ENCODE results near the gene CELSR1. TPM values are rescaled to one million over a fixed set of nuclear protein-coding genes. Genes with fewer than 3 reads are reported as not detected.

CELSR1 gene
- total RNA-seq, 1 donor = 1.6 TPM

GRCh38 chr22:46419754-46420571, 117.5 kb downstream of the CELSR1 start:
- no peaks in the 10 kb centered on the region for H3K4me1 ChIP-seq (ENCODE audit: insufficient read depth, low read length)
- H3K4me3 ChIP-seq (ENCODE audit: low read length) = no peak overlapping the region
- H3K27me3 ChIP-seq (ENCODE audit: insufficient read depth, low read length) = no peaks in the 10 kb centered on the region
- H3K9me3 ChIP-seq (ENCODE audit: low read depth, low read length) = no peaks in the 10 kb centered on the region

DNA sequence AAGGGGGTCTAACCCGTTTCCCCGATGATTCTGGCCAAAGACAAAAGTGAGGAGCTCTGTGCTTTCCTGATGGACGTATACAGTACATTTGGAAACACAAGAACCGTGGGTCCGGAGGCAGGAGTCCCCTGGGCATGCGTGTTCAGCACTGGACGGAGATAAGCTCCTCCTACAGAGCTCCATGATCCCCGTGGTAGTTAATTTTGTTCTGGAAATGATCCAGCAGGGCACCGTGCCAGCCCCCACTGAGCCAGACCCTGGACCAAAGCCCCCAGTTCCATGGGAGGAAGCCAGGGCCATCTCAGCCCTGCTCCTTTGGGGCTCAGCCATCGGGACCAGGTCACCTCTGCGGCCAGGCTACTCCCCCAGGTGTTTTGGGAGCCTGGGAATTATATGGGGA, 118.6 kb downstream of the CELSR1 start:
- Histone ChIP-seq H3K27me3 (ENCODE audit: insufficient read depth, low read length) (no peaks in the 10 kb centered on the region), H3K4me3 (ENCODE audit: low read length) (no peak overlapping the region), H3K4me1 (ENCODE audit: insufficient read depth, low read length) (no peaks in the 10 kb centered on the region), H3K9me3 (ENCODE audit: low read depth, low read length) (no peaks in the 10 kb centered on the region)

- H3K27me3 ChIP-seq (ENCODE audit: insufficient read depth, low read length) = no peaks in the 10 kb centered on the region
- no peaks in the 10 kb centered on the region for H3K4me1 ChIP-seq (ENCODE audit: insufficient read depth, low read length)
- H3K9me3 ChIP-seq (ENCODE audit: low read depth, low read length) = no peaks in the 10 kb centered on the region
- H3K4me3 ChIP-seq (ENCODE audit: low read length) = no peak overlapping the region
These were observed 119.7 kb downstream of the CELSR1 start for GRCh38 chr22:46417769-46418168.

GRCh38 chr22:46416891-46417580, 120.4 kb downstream of the CELSR1 start:
- H3K27me3 ChIP-seq (ENCODE audit: insufficient read depth, low read length) = no peaks in the 10 kb centered on the region

GRCh38 chr22:46416520-46416871, 120.9 kb downstream of the CELSR1 start:
- Histone ChIP-seq H3K27me3 (ENCODE audit: insufficient read depth, low read length) (no peaks in the 10 kb centered on the region), H3K4me3 (ENCODE audit: low read length) (no peak overlapping the region), H3K4me1 (ENCODE audit: insufficient read depth, low read length) (no peaks in the 10 kb centered on the region), H3K9me3 (ENCODE audit: low read depth, low read length) (no peaks in the 10 kb centered on the region)

More at GRCh38 chr22:46416891-46417580, 120.4 kb downstream of the CELSR1 start:
- no peaks in the 10 kb centered on the region for H3K9me3 ChIP-seq (ENCODE audit: low read depth, low read length)
- no peak overlapping the region for H3K4me3 ChIP-seq (ENCODE audit: low read length)
- H3K4me1 ChIP-seq (ENCODE audit: insufficient read depth, low read length) = no peaks in the 10 kb centered on the region

DNA sequence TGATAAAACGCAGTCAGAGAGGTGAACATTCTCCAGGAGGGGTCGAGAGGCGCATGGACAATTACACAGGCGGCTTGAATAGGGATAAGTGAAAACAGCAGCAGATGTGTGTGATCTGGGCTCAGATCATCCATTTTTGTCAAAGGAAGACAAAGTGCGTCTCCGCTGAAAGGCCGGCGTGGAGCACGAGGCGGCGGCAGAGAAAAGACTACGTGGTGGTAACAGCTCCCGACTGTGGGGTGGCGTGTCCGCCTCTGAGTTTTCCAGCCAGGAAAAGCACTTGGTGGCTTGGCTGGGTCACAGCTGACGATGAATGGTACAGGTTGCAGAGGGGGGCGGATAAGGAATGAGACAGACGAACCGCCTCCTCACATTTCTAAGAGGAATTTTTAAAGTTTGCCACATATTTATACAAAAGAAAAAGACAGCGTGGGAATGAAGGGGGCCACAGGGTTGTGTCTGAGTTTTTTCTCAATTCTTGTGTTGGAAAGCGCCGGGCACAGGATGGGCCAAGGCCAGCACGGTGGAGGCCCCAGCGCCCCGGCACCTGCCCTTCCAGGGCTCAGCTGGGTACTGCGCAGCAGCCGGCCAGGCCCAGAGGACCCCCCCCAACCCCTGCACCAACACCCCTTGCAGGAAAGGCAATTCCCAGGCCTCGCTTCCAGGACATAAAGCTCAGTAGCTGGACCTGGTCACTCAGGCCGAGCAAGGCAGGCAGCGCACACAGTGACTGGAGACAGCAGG, 121.5 kb downstream of the CELSR1 start:
- Histone ChIP-seq H3K27me3 (ENCODE audit: insufficient read depth, low read length) (no peaks in the 10 kb centered on the region), H3K4me1 (ENCODE audit: insufficient read depth, low read length) (no peaks in the 10 kb centered on the region), H3K9me3 (ENCODE audit: low read depth, low read length) (no peaks in the 10 kb centered on the region), H3K4me3 (ENCODE audit: low read length) (no peak overlapping the region)

DNA sequence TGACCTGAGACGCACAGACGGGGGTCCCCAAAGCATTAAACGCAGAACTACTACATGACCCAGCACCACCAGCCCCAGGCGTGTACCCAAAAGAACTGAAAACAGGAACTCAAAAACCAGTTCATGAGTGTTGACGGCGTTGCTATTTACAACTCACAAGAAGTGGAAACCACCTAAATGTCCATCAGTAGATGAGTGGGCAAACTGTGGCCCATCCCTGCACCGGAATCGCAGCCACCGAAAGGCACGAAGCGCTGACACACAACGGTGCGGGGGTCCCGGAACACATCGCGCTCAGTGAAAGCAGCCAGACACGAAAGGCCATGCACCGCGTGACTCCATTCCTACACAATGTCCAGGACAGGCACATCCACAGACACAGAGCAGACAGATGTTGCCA, 122.7 kb downstream of the CELSR1 start:
- Histone ChIP-seq H3K27me3 (ENCODE audit: insufficient read depth, low read length) (no peaks in the 10 kb centered on the region), H3K4me1 (ENCODE audit: insufficient read depth, low read length) (no peaks in the 10 kb centered on the region), H3K4me3 (ENCODE audit: low read length) (no peak overlapping the region), H3K9me3 (ENCODE audit: low read depth, low read length) (no peaks in the 10 kb centered on the region)

DNA sequence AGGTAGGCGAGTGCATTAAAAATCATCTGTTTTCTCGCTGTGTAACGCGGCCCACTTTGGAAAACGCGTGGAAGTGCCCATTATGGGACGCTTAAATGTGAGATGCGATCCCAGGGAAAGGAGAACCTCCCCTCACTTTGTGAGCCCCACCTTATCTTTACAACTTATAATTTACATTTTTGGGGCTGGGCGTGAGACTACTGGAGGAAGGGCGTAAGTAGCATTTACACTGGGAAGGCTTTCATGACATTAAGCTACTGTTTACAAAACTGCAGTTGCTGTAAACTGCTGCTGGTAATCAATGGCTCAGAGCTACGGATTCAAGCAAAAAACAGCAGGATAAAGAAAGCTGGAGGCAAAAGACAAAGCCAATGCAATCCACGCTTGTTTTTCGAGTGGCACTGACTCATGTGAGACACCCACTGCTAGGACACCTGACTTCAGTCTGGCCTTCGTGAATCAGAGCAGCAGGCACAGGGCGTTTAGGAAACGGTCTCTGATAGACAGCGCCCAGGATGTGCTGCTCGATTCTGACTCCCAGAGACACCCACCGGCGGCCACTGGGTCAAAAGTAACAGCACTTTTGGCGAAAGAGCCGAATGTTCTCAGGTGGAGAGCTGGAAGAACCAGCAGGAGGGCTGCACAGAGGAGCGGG, 123.6 kb downstream of the CELSR1 start:
- Histone ChIP-seq H3K9me3 (ENCODE audit: low read depth, low read length) (no peaks in the 10 kb centered on the region), H3K4me1 (ENCODE audit: insufficient read depth, low read length) (no peaks in the 10 kb centered on the region), H3K27me3 (ENCODE audit: insufficient read depth, low read length) (no peaks in the 10 kb centered on the region)

GRCh38 chr22:46411347-46411746, 126.1 kb downstream of the CELSR1 start:
- no peaks in the 10 kb centered on the region for H3K4me1 ChIP-seq (ENCODE audit: insufficient read depth, low read length)
- no peaks in the 10 kb centered on the region for H3K9me3 ChIP-seq (ENCODE audit: low read depth, low read length)
- no peaks in the 10 kb centered on the region for H3K27me3 ChIP-seq (ENCODE audit: insufficient read depth, low read length)
- H3K4me3 ChIP-seq (ENCODE audit: low read length) = no peak overlapping the region

More for the DNA sequence above, 123.6 kb downstream of the CELSR1 start:
- H3K4me3 ChIP-seq (ENCODE audit: low read length) = no peak overlapping the region

- no peaks in the 10 kb centered on the region for H3K9me3 ChIP-seq (ENCODE audit: low read depth, low read length)
- no peak overlapping the region for H3K4me3 ChIP-seq (ENCODE audit: low read length)
- H3K4me1 ChIP-seq (ENCODE audit: insufficient read depth, low read length) = no peaks in the 10 kb centered on the region
- H3K27me3 ChIP-seq (ENCODE audit: insufficient read depth, low read length) = no peaks in the 10 kb centered on the region
These were observed 127.1 kb downstream of the CELSR1 start for GRCh38 chr22:46410291-46410808.

- Histone ChIP-seq H3K27me3 (ENCODE audit: insufficient read depth, low read length) (no peaks in the 10 kb centered on the region), H3K4me1 (ENCODE audit: insufficient read depth, low read length) (no peaks in the 10 kb centered on the region), H3K4me3 (ENCODE audit: low read length) (no peak overlapping the region), H3K9me3 (ENCODE audit: low read depth, low read length) (no peaks in the 10 kb centered on the region)
These were observed 127.7 kb downstream of the CELSR1 start for GRCh38 chr22:46409631-46410210.

GRCh38 chr22:46408568-46409506, 128.6 kb downstream of the CELSR1 start:
- H3K4me3 ChIP-seq (ENCODE audit: low read length) = no peak overlapping the region
- no peaks in the 10 kb centered on the region for H3K9me3 ChIP-seq (ENCODE audit: low read depth, low read length)
- no peaks in the 10 kb centered on the region for H3K4me1 ChIP-seq (ENCODE audit: insufficient read depth, low read length)
- no peaks in the 10 kb centered on the region for H3K27me3 ChIP-seq (ENCODE audit: insufficient read depth, low read length)

GRCh38 chr22:46407748-46408147, 129.7 kb downstream of the CELSR1 start:
- H3K4me3 ChIP-seq (ENCODE audit: low read length) = no peak overlapping the region
- no peaks in the 10 kb centered on the region for H3K9me3 ChIP-seq (ENCODE audit: low read depth, low read length)
- no peaks in the 10 kb centered on the region for H3K27me3 ChIP-seq (ENCODE audit: insufficient read depth, low read length)
- no peaks in the 10 kb centered on the region for H3K4me1 ChIP-seq (ENCODE audit: insufficient read depth, low read length)

Measured in mononuclear cell (primary cell).